Urinary bladder (tissue), 4 donors: ENCODE measurements around the gene ZBTB32. TPM values are rescaled to one million over a fixed set of nuclear protein-coding genes. Genes with fewer than 3 reads are reported as not detected.

Experiments
- DNase-seq: peaks from one replicate; pipeline ENCODE4 v3.0.0-alpha.2; 2015; ENCODE audit errors: extremely low spot score
- H3K27ac ChIP-seq: one replicate; pipeline ENCODE4 v1.5.1; 2013; ENCODE audit warnings: low read depth, mild to moderate bottlenecking, moderate library complexity
- H3K36me3 ChIP-seq: one replicate; pipeline ENCODE4 v1.6.1; 2013; ENCODE audit warnings: mild to moderate bottlenecking, moderate library complexity; ENCODE audit not compliant: insufficient read depth
- H3K4me1 ChIP-seq: one replicate; pipeline ENCODE4 v1.6.1; 2013; ENCODE audit warnings: mild to moderate bottlenecking, moderate library complexity; ENCODE audit not compliant: insufficient read depth
- H3K4me3 ChIP-seq: one replicate; pipeline ENCODE4 v1.5.1; 2013; ENCODE audit warnings: low read depth, low read length
- WGBS: extraction: QIAGEN DNeasy Blood & Tissue Kit; methylation state at CpG from one replicate; pipeline ENCODE4 v1.1.7; 2013; 5-methylcytosine and 5-hydroxymethylcytosine counted together
- polyA plus RNA-seq: library from polyadenylated mRNA; stranded (reverse); fragments of 200-250 nt; gene quantifications from one replicate; pipeline ENCODE4 v1.2.3, GENCODE V29; 2013
- total RNA-seq: library from RNA; depleted of rRNA; stranded (reverse); fragments of >200 nt; gene quantifications from one replicate; pipeline ENCODE4 v1.2.3, GENCODE V29; 2014
- donor health status: healthy with polysubstance abuse.
- donor health status: healthy.

Gene ZBTB32
- total and polyA plus RNA-seq, 2 donors = 0.09 TPM; not detected in 1

DNA sequence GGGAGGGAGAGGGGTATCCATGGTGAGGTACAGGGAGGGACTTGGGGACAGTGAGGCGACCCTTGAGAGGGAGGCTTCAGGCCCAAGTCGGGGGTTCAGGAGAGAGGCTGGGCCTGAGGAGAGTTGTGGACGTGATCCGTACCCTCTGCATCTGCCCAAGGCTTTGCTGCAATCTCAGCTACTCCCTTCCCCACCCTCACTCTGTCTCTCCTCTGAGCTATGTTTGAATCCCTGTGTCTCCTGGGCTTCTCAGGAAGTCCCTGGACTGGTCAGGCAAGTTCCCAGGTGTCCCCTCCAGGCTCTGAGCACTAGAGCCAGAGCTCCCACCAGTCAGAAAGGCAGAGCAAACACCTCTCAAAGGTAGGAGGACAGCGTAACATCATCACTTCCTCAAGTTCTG, 45.8 kb downstream of the ZBTB32 start:
- H3K27ac ChIP-seq = no peak overlapping the region
- H3K4me1 ChIP-seq = no peaks in the 10 kb centered on the region
- no peak for DNase-seq
- no peaks in the 10 kb centered on the region for H3K36me3 ChIP-seq
- 96% methylated on average over 5 of the region's 5 CpGs for WGBS
- no peak overlapping the region for H3K4me3 ChIP-seq

DNA sequence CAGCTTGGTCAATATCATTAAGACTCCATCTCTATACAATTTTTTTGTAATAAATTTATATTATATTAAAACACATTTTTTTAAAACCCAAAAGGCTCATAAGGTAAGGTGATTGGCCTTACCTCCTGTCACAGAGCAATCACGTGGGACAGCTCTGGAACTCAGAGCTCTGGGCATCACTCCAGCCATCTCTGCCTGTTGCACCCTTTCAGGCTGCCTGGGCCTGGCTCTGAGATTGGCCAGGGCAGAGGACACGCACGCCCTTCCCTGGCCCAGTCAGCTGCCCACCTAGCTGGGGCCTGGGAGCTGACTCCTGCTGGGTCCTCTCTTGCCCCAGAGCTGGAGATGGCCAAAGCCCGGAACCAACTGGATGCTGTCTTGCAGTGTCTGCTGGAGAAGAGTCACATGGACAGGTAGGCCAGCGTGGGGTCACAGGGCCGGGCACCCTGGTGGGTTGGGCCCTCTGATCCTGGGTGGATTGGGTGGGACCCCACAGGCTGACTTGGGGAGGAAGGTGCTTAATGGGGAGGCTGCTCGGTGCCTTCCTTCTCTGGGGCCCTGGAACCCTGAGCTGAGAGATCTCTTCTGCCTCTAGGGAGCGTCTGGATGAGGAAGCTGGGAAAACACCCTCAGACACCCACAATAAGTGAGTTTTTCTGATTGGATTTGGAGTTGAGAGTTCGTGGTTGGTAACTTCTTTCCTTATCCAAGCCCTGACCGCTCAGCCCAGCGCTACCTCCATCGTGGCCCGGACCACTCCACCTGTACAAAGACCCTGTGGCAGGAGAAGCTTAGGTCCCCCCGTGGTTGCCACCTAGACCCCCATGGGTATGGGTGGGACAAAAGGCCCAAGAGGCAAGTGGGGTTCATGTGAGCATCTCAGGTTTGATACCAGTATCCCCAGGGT, 47.7 kb downstream of the ZBTB32 start:
- Histone ChIP-seq H3K36me3 (no peaks in the 10 kb centered on the region), H3K27ac (no peak overlapping the region), H3K4me3 (no peak overlapping the region), H3K4me1 (no peaks in the 10 kb centered on the region)
- WGBS = 84% methylated on average over 14 of the region's 14 CpGs
- DNase-seq = no peak

DNA sequence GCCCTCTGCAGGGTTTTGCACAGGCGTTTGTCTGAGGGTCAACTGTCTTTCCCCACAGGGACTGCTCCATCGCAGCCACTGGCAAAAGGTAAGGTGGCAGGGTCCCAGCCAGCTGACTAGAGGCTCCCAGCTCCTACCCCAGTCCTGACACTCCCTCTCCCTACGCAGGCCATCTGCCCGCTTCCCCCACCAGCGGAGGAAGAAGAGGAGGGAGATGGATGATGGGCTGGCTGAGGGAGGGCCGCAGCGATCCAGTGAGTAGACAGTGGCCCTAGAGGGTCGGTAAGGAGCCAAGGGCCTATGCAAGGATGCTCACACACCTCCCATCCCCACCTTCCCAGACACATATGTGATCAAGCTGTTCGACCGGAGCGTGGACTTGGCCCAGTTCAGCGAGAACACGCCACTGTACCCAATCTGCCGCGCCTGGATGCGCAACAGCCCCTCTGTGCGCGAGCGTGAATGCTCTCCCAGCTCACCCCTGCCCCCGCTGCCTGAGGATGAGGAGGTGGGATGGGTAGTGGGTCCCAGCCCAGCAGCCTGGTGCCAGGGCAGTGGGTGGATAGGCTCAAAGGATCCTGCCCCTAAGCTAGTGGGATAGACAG, 48.5 kb downstream of the ZBTB32 start:
- Histone ChIP-seq H3K36me3 (no peaks in the 10 kb centered on the region), H3K27ac (no peak overlapping the region), H3K4me3 (no peak overlapping the region), H3K4me1 (no peaks in the 10 kb centered on the region)
- 92% methylated on average over 20 of the region's 20 CpGs for WGBS
- no peak for DNase-seq

DNA sequence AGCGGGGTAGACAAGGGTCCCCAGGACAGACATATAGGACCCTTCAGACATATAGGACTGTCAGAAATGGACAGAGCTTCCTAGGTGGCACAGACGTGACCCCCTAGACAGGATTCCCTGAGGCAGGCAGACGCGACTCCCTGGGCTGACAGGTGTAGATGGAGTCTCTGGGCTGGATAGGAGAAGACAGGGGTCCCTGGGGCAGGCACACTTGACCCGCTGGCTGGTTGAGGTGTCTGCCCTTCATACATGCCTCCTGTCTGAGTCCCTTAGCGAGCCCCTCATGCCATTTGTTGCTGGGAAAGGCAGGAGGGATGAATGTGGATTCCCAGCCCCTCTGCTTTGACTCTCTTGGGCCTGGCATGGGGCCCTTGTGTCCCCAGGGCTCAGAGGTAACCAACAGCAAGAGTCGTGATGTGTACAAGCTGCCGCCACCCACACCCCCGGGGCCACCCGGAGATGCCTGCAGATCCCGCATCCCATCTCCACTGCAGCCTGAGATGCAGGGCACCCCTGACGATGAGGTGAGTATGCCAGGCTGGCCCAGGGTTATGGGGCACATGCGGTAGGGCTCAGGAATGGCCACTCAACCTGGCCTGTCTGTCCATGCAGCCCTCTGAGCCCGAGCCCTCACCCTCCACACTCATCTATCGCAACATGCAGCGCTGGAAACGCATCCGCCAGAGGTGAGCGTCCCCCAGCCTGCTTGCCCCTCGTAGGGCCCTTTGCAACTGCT, 49.4 kb downstream of the ZBTB32 start:
- DNase-seq = no peak
- no peaks in the 10 kb centered on the region for H3K36me3 ChIP-seq
- no peak overlapping the region for H3K27ac ChIP-seq
- no peak overlapping the region for H3K4me3 ChIP-seq
- 86% methylated on average over 20 of the region's 20 CpGs for WGBS
- H3K4me1 ChIP-seq = no peaks in the 10 kb centered on the region

DNA sequence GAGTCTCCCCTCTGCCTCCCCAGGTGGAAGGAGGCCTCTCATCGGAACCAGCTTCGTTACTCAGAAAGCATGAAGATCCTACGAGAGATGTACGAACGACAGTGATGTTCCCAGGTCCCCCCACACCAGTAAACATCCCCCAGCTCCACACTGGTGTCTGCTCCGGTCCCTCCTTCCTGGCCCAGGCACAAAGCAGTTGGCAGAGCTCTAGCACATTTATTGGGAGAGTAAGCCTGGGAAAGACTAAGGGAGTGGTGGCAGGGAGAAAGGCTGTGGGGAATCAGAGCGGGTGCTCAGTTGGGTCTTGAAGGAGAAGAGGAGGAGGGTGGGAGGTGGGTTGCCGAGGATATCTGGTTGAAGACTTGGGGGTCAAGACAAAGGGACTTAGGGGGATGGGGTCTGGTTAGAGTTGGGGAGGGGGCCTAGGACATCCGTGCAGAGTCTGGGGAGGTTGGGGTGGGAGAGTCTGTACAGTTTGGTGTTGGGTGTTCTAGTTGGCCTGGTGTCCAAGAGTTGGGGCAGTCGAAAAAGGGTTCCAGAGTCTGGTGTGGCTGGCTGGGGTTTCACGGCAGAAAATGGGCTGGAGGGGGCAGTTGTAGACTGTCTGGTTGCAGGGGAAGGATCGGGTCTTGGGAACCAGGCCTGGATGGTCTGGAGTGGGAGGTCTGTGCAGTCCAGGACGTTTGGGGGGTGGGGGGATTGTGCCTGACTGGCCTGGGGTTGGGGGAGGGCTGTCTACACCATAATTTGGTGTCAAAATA, 50.2 kb downstream of the ZBTB32 start:
- no peak for DNase-seq
- H3K36me3 ChIP-seq = no peaks in the 10 kb centered on the region

DNA sequence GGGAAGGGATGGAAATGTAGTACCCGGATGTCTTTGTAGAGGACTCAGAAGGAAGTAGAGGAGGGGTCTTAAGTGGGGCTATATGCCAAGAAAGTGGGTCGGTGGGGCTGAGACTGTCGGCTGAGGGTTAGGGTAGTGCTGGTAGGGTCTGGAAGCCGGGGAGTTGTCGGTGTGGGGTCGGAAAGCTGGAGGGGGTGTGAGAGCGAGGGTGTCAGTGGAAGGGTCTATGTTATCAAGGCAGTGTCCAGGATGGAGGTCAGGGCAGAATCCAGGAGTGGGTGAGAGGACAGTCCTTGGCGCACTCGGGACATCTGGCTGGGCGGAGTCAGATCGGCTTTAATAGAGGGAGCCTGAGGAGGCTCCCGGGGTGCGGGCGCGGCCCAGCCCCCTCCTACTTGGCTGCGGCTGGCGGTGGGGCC, 50.8 kb downstream of the ZBTB32 start:
- Histone ChIP-seq H3K4me3 (peak overlapping the region; percentile 51), H3K4me1 (no peaks in the 10 kb centered on the region), H3K36me3 (no peaks in the 10 kb centered on the region), H3K27ac (peak overlapping the region; percentile 78)
- DNase-seq = no peak
- WGBS = 20% methylated on average over 17 of the region's 17 CpGs

More for the DNA sequence above, 50.2 kb downstream of the ZBTB32 start:
- Histone ChIP-seq H3K4me3 (no peak overlapping the region), H3K27ac (peak overlapping the region; percentile 78), H3K4me1 (no peaks in the 10 kb centered on the region)
- WGBS = 53% methylated on average over 13 of the region's 13 CpGs

DNA sequence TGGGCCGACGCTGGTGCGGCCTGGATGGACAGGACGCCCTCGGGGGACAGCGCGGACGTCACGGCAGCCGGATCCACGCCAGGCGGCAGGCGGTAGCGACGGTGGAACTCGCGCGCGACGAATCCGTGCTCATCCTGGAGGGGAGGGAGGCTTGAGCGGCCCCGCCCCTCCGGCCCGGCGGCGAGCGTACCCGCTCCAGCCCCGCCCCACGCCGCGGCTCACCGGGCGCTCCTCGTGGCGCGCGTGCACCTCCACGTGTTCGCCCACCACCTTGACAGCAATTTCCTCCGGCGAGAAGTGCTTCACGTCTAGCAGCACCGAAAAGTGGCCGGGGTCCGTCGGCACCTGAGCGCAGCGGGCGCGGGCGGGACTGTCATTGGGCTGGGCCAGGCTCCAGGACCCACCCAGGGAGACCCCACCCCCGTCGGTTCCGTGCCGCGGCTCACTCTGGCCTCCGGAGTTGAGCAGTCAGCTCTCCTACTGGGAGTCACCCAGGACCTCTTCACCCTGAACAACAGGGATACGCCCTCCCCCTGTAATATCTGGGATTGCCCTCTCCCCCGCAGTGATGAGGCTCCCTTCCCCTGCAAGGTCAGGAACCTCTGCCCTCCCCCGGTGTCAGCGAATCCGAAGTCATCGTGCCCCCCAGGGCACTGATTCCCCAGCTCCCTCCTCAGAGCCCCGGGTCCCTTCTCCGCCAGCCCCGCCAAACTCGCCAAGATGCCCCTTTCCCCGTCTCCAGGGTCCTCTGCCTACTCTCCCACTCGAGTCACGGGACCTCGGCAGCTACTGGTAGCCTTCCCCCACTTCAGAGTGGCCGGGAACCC, 51.4 kb downstream of the ZBTB32 start:
- H3K4me1 ChIP-seq = no peaks in the 10 kb centered on the region
- H3K4me3 ChIP-seq = peak overlapping the region; percentile 51
- DNase-seq = no peak
- 6% methylated on average over 74 of the region's 74 CpGs for WGBS
- H3K36me3 ChIP-seq = no peaks in the 10 kb centered on the region
- H3K27ac ChIP-seq = peak overlapping the region; percentile 84

DNA sequence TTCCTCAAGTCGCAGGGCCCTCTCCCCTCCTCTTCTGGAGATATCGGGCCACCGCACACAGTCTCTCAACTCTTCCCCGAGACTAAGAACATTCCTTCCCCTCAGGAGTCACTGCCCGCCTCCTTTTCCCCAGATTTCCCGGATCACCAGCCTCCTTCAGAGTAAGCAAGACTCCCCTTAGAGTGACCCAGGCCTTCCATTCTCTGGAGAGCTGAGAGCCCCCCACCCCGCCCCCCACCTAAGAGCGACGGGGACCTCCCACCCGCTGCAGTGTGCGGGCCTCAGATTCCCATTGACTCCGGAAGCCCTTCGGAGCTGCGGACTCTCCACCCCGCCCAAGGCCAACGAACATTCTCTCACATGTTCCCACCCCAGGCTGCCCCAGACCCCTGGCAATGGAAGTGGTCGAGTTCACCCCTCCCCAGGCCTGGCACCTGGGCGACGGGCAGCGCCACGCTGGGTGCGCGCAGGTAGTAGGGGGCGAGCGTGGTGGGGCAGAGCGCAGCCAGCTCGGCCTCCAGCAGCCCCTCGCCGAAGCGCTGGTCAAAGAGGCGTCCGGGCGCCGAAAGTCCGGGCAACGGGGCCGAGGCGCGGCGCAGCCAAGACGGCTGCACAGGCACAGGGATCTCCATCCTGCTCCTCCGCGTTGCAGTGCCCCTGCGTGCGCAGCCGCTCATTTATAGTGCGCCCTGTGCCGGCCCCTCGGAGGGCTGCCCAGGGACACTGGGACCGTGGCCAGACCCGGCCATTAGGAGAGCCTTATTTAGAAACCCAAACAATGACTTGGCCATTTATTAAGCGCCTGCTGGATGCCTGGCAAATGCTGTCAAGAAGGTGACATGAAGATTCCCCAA, 52.2 kb downstream of the ZBTB32 start, which contains the start of gene HSPB6:
Gene HSPB6, minus strand, starts transcription at position 653 of the 854 bp plus-strand sequence. Its CDS starts 21 bp downstream, at position 632.
- H3K36me3 ChIP-seq = no peaks in the 10 kb centered on the region
- H3K27ac ChIP-seq = peak within 1 kb of the TSS; percentile 84
- 3% methylated on average over 52 of the region's 52 CpGs for WGBS
- H3K4me3 ChIP-seq = peak within 1 kb of the TSS; percentile 51
- DNase-seq = no peak
- H3K4me1 ChIP-seq = no peaks in the 10 kb centered on the region

DNA sequence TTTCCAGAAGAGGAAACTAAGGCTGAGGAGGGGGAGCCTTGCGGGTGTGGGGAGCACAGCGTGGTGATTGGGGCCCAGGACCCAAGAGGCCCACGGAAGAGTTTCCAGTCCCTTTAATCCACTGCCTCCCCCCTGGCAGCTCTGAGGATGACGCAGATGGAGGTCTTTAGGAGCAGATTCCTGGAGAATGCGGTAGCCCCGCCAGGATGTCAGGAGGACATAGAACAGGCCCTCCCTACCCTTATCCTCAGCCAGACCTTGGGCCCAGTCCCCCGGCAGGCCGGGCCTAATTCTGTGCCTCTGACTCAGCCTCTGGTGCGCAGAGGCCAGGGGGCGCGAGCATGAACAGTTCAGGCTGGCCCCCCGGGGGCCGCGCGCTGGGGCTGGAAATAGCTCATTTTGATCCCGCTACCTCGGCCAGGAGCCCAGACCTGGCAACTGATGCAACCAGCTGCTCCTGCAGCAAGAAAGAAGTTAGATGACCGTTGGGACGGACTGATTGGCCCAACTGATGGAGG, 52.9 kb downstream of the ZBTB32 start:
- 3% methylated on average over 19 of the region's 19 CpGs for WGBS

DNA sequence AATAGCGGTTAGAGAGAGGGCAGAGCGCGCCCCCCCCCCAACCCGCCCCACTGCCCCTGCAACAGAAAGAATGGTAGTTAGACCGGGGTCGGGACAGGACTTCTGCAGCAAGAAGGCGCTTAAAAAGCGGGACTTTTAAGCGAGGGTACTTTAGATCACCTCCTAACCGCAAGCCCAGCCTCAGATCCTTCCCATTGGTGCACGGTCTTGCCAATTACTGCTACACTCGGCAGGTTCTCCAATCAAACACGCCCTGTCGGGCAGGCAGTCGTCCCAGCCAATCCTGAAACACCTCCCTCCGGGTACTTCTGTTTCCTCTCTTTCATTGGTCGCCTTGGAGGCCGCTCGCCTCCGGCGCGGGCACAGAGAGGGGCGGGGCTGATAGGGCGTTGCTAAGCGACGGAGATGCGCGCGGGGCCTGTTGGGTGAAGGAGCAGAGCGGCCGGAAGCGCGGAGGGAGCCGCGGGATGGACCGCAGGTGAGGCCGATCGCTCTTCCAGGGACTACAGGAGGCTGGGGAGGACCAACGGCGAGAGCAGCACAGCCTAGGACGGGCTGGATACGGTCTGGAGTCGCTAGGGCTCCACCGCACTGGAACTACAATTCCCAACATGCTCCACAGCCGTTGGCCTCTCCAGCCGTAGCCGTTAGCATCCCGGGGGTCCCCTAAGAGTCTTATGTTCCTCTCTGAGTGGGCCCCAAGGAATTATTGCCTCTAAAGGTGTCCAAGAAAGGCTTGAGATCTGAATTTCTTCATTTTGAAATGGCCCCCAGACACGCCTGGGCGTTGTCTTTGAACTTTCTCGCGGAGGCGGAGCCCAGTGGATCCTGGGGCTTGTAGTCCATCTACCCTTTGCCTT, 53.6 kb downstream of the ZBTB32 start, which contains the start of gene PROSER3:
Gene PROSER3, plus strand, starts transcription at position 428 of the 860 bp plus-strand sequence. Its CDS starts 40 bp downstream, at position 468.
- Histone ChIP-seq H3K4me1 (no peaks in the 10 kb centered on the region), H3K36me3 (no peaks in the 10 kb centered on the region), H3K27ac (peak within 1 kb of the TSS; percentile 92), H3K4me3 (peak within 1 kb of the TSS; percentile 64)
- WGBS = under 1% methylated on average over 53 of the region's 53 CpGs
- peak; percentile 98 for DNase-seq

More for the DNA sequence above, 52.9 kb downstream of the ZBTB32 start:
- H3K36me3 ChIP-seq = no peaks in the 10 kb centered on the region
- H3K27ac ChIP-seq = peak overlapping the region; percentile 84
- peak overlapping the region; percentile 51 for H3K4me3 ChIP-seq
- DNase-seq = peak; percentile 72
- no peaks in the 10 kb centered on the region for H3K4me1 ChIP-seq

DNA sequence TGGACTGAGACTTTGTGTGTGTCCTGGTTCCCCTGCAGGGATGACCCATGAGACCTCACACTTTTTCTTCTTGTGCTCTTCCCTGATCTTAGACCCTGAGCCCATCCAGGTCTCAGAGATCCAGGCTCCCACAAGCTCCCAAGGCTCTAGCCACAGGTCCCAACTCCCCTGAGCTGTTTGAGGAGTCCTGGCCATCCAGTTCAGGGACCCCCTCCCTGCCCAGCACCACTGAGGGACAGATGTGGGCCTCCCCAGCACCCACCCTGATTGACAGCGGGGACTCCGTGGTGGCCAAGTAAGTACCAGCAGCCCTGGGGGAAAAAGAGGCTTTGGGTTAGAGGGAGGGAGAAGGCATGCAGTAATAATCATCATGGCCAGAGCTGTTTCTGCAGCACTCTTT, 55.3 kb downstream of the ZBTB32 start:
- no peaks in the 10 kb centered on the region for H3K36me3 ChIP-seq
- WGBS = 94% methylated on average over 2 of the region's 2 CpGs
- no peak for DNase-seq

More for the DNA sequence above, 55.3 kb downstream of the ZBTB32 start:
- H3K27ac ChIP-seq = no peak overlapping the region
- no peak overlapping the region for H3K4me3 ChIP-seq
- no peaks in the 10 kb centered on the region for H3K4me1 ChIP-seq
